ENCODE data around the gene AHNAK. TPM values are rescaled to one million over a fixed set of nuclear protein-coding genes. Genes with fewer than 3 reads are reported as not detected.

The AHNAK gene
- total and polyA plus RNA-seq, 2 of the 8 experiments (the other 6 are each of a cell fraction or from before 2014, with no cell fraction given), result 2.0 to 5.8 TPM

- TF ChIP-seq ATF3 (IDR thresholded peaks at IDR 0.05; ENCODE audit: insufficient read depth, low read depth, low read length) (no peak), YY1 (IDR thresholded peaks at IDR 0.05; ENCODE audit: low read depth, low read length) (no peak), SAP30 (IDR thresholded peaks at IDR 0.05; ENCODE audit: insufficient read depth, insufficient replicate concordance, low read length) (no peak), SP4 (IDR thresholded peaks at IDR 0.05; ENCODE audit: low read length) (no peak), RBBP5 (IDR thresholded peaks at IDR 0.05; ENCODE audit: borderline replicate concordance, low read depth, low read length) (no peak)
These were observed 102.3 kb downstream of the AHNAK start (continued) for GRCh38 chr11:62444236-62444833.
